ENCODE results near the gene AGK.

AGK gene, protein sequence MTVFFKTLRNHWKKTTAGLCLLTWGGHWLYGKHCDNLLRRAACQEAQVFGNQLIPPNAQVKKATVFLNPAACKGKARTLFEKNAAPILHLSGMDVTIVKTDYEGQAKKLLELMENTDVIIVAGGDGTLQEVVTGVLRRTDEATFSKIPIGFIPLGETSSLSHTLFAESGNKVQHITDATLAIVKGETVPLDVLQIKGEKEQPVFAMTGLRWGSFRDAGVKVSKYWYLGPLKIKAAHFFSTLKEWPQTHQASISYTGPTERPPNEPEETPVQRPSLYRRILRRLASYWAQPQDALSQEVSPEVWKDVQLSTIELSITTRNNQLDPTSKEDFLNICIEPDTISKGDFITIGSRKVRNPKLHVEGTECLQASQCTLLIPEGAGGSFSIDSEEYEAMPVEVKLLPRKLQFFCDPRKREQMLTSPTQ

DNA sequence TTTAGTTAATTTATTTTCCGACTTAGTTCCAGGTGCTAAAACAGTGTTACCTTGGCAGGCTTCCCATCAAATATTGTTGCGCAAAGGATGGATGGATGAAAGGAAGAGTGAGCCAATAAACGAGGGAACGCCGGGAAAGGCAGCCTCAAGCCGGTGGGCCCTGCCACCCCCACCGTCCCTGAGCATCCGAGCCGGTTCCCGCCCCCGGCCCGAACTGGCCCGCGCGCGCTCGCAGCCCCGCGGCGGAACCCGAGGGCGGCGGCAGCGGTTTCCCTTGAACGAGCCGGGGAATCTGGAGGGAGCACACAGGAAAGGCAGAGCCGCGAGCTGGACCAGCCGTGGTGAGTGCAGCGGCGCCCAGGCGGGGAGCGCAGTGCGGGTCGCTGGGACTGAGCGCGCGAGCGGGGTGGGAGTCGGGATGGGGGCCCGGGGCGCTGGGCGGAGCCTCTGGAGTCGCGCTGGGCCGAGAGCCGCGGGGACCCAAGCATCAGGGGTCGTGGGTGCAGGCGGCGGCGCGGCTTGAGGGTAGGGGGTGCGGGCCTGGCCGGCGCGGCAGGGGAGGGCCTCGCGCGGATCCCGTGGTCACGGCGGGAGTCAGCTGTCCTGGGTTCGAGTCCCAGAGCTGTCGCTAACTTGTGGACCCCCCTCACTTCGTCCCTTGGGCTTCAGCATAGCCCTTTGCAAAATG, at the start of gene AGK:
TSS of gene AGK (plus strand) at position 317 of the 688 bp plus-strand sequence. CDS start 4,057 bp downstream, outside the sequence.
- ATAC-seq, result peak; percentile 99
- TF ChIP-seq, protein P1, sequence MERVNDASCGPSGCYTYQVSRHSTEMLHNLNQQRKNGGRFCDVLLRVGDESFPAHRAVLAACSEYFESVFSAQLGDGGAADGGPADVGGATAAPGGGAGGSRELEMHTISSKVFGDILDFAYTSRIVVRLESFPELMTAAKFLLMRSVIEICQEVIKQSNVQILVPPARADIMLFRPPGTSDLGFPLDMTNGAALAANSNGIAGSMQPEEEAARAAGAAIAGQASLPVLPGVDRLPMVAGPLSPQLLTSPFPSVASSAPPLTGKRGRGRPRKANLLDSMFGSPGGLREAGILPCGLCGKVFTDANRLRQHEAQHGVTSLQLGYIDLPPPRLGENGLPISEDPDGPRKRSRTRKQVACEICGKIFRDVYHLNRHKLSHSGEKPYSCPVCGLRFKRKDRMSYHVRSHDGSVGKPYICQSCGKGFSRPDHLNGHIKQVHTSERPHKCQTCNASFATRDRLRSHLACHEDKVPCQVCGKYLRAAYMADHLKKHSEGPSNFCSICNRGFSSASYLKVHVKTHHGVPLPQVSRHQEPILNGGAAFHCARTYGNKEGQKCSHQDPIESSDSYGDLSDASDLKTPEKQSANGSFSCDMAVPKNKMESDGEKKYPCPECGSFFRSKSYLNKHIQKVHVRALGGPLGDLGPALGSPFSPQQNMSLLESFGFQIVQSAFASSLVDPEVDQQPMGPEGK (CRISPR knock-in tag; IDR thresholded peaks at IDR 0.05; ENCODE audit: borderline replicate concordance), result peak; percentile 61; the same call in 1 of the 2 replicates
- TF ChIP-seq ZFP30 (CRISPR knock-in tag; IDR thresholded peaks at IDR 0.05), result peak; percentile 34; the same call in 1 of the 2 replicates
- TF ChIP-seq SNAI2 (CRISPR knock-in tag; IDR thresholded peaks at IDR 0.05), result no peak
- TF ChIP-seq PPARA (CRISPR knock-in tag; IDR thresholded peaks at IDR 0.05; ENCODE audit: borderline replicate concordance), result no peak
- TF ChIP-seq, protein P2, sequence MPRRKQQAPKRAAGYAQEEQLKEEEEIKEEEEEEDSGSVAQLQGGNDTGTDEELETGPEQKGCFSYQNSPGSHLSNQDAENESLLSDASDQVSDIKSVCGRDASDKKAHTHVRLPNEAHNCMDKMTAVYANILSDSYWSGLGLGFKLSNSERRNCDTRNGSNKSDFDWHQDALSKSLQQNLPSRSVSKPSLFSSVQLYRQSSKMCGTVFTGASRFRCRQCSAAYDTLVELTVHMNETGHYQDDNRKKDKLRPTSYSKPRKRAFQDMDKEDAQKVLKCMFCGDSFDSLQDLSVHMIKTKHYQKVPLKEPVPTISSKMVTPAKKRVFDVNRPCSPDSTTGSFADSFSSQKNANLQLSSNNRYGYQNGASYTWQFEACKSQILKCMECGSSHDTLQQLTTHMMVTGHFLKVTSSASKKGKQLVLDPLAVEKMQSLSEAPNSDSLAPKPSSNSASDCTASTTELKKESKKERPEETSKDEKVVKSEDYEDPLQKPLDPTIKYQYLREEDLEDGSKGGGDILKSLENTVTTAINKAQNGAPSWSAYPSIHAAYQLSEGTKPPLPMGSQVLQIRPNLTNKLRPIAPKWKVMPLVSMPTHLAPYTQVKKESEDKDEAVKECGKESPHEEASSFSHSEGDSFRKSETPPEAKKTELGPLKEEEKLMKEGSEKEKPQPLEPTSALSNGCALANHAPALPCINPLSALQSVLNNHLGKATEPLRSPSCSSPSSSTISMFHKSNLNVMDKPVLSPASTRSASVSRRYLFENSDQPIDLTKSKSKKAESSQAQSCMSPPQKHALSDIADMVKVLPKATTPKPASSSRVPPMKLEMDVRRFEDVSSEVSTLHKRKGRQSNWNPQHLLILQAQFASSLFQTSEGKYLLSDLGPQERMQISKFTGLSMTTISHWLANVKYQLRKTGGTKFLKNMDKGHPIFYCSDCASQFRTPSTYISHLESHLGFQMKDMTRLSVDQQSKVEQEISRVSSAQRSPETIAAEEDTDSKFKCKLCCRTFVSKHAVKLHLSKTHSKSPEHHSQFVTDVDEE (CRISPR knock-in tag; IDR thresholded peaks at IDR 0.05), result peak; percentile 89
- TF ChIP-seq, protein P3, sequence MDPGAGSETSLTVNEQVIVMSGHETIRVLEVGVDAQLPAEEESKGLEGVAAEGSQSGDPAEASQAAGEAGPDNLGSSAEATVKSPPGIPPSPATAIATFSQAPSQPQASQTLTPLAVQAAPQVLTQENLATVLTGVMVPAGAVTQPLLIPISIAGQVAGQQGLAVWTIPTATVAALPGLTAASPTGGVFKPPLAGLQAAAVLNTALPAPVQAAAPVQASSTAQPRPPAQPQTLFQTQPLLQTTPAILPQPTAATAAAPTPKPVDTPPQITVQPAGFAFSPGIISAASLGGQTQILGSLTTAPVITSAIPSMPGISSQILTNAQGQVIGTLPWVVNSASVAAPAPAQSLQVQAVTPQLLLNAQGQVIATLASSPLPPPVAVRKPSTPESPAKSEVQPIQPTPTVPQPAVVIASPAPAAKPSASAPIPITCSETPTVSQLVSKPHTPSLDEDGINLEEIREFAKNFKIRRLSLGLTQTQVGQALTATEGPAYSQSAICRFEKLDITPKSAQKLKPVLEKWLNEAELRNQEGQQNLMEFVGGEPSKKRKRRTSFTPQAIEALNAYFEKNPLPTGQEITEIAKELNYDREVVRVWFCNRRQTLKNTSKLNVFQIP (CRISPR knock-in tag; IDR thresholded peaks at IDR 0.05; ENCODE audit: borderline replicate concordance, low read depth), result peak; percentile 71; the same call in 1 of the 2 replicates
- TF ChIP-seq ZC3H10 (CRISPR knock-in tag; IDR thresholded peaks at IDR 0.05), result no peak
- peak; percentile 21; the same call in 1 of the 2 replicates for TF ChIP-seq GLIS3 (CRISPR knock-in tag; IDR thresholded peaks at IDR 0.05)
- no peak for TF ChIP-seq ARNTL (CRISPR knock-in tag; IDR thresholded peaks at IDR 0.05; ENCODE audit: borderline replicate concordance, low read depth)
- TF ChIP-seq ZNF565 (CRISPR knock-in tag; conservative IDR thresholded peaks at IDR 0.05; ENCODE audit: low read depth), result no peak
- TF ChIP-seq, protein P4, sequence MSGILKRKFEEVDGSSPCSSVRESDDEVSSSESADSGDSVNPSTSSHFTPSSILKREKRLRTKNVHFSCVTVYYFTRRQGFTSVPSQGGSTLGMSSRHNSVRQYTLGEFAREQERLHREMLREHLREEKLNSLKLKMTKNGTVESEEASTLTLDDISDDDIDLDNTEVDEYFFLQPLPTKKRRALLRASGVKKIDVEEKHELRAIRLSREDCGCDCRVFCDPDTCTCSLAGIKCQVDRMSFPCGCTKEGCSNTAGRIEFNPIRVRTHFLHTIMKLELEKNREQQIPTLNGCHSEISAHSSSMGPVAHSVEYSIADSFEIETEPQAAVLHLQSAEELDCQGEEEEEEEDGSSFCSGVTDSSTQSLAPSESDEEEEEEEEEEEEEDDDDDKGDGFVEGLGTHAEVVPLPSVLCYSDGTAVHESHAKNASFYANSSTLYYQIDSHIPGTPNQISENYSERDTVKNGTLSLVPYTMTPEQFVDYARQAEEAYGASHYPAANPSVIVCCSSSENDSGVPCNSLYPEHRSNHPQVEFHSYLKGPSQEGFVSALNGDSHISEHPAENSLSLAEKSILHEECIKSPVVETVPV (CRISPR knock-in tag; IDR thresholded peaks at IDR 0.05), result no peak
- peak; percentile 73; the same call in 1 of the 2 replicates for TF ChIP-seq ZFP3 (CRISPR knock-in tag; IDR thresholded peaks at IDR 0.05)
- TF ChIP-seq ISL1 (CRISPR knock-in tag; IDR thresholded peaks at IDR 0.05), result no peak
- no peak for TF ChIP-seq TOX (CRISPR knock-in tag; IDR thresholded peaks at IDR 0.05; ENCODE audit: borderline replicate concordance)
- TF ChIP-seq CSDC2 (CRISPR knock-in tag; IDR thresholded peaks at IDR 0.05), result peak; percentile 82; the same call in 1 of the 2 replicates

DNA sequence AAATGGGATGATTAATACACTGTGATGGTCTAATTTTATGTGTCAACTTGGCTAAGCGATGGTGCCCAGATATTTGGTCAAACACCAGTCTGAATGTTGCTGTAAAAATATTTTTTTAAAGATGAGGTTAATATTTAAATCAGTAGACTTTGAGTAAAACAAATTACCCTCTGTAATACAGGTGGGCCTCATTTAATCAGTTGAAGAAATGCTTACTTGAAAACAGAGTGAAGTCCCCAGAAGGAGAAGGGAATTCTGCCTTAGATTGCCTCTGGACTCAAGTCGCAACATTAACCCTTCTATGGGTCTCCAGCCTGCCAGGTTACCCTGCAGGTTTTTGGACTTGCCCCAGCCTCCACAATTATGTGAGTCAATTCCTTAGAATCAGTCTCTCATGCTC, 49.8 kb upstream of the AGK start:
- ATAC-seq, result no peak
- TF ChIP-seq OSR1 (CRISPR knock-in tag; IDR thresholded peaks at IDR 0.05) (no peak), ZNF8 (CRISPR knock-in tag; IDR thresholded peaks at IDR 0.05) (no peak)
- TF ChIP-seq, protein P3 (CRISPR knock-in tag; IDR thresholded peaks at IDR 0.05; ENCODE audit: borderline replicate concordance, low read depth), result no peak

DNA sequence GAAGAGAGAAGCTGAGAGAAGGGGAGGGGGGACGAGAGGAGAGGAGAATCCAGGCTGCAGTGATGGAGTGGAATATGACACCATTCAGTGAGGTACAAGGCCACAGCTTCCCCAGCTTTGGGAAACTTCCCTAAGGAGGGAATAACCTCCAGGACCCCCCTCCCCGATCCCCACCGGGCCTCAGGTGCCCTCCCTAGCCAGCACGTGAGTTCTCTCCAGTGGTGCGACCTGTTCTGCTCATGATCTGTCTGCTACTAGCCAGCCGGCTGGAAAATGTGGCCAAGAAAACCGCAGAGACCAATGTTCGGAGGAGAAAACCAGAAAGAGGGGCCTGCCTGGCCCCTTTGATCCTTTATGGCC, 39.9 kb upstream of the AGK start:
- no peak for ATAC-seq
- TF ChIP-seq OSR1 (CRISPR knock-in tag; IDR thresholded peaks at IDR 0.05) (no peak), ISL1 (CRISPR knock-in tag; IDR thresholded peaks at IDR 0.05) (no peak), CSDC2 (CRISPR knock-in tag; IDR thresholded peaks at IDR 0.05) (no peak), TOX (CRISPR knock-in tag; IDR thresholded peaks at IDR 0.05; ENCODE audit: borderline replicate concordance) (no peak), PPARA (CRISPR knock-in tag; IDR thresholded peaks at IDR 0.05; ENCODE audit: borderline replicate concordance) (no peak), ZNF70 (CRISPR knock-in tag; IDR thresholded peaks at IDR 0.05) (no peak), TCF4 (CRISPR knock-in tag; IDR thresholded peaks at IDR 0.05; ENCODE audit: borderline replicate concordance) (no peak), ZFP3 (CRISPR knock-in tag; IDR thresholded peaks at IDR 0.05) (no peak), ARNTL (CRISPR knock-in tag; IDR thresholded peaks at IDR 0.05; ENCODE audit: borderline replicate concordance, low read depth) (no peak), ESRRG (CRISPR knock-in tag; IDR thresholded peaks at IDR 0.05) (no peak)
- TF ChIP-seq, protein P2 (CRISPR knock-in tag; IDR thresholded peaks at IDR 0.05), result no peak
- TF ChIP-seq, protein P1 (CRISPR knock-in tag; IDR thresholded peaks at IDR 0.05; ENCODE audit: borderline replicate concordance), result no peak

Data from SK-N-SH treated with all-trans-retinoic acid at 6 μM for 48 hours (cell line).